Amygdala (tissue), 56 donors: ENCODE data around the gene RBMS3.

ENCODE experiments used
- DNase-seq, 56 donors: peaks; one replicate each; lab custom pipeline; 2025; lab: John Stamatoyannopoulos, UW

The RBMS3 gene

DNA sequence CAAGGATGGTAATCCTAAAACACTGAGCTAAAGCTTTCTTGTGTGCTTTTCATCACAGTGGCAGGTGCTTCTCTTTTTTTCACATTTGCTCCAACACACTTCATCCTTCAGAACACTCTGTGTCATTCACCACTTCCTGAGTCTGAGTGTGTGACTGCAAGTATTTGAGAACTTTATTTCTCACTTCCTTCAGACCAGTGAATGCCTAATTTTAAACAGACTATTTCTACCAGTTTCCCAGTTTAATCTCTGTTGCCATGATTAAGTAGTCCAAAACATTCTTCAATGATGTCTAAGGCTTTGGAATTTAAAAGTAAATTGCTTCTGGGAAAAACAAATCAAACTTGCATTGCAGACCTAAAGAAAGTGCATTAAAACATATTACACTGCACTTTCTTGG lies 541.2 kb downstream of the RBMS3 start:
- DNase-seq = no peak

- no peak for DNase-seq
Measured at GRCh38 chr3:29823233-29823632, 542.4 kb downstream of the RBMS3 start.

- DNase-seq = no peak
Measured at GRCh38 chr3:29826712-29827111, 545.8 kb downstream of the RBMS3 start.

- DNase-seq = no peak
Measured at GRCh38 chr3:29827756-29828155, 546.9 kb downstream of the RBMS3 start.

DNA sequence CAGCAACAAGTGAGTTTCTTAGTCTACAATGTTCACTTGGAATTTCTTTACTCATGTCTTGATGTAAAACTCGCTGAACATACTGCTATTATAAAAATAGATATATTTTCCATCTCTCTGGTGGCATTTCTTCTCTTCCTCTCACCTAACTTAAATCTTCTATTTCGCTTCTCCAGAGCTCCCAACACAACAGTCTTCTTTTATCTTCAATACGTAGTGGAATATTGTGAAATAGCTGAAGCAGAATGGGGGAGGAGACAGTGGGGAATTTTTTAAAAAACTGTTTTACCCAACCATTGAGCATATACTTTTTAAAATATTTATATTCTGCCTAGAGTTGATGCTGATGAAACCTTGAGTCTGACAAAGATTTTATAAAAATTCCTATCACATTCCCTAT lies 548.5 kb downstream of the RBMS3 start:
- no peak for DNase-seq

DNA sequence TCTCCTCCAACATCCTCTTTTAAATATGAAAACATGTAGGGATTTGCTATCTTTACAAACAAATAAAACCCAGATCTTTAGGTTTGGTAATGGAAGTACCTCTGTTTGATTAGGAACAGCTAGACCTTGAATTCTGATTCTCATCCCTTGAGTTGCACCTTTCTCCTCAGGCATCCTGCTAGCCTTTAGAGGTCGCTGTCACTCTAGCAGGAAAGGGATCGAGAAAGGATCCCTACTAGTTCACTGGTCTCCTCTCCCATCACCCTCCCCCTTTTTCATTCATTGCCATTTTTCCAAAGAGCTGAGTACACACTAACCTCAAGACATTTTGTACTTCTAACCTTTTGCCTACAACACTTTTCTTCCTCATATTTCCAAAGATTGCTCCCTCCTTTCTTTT lies 569.8 kb downstream of the RBMS3 start:
- no peak for DNase-seq

DNA sequence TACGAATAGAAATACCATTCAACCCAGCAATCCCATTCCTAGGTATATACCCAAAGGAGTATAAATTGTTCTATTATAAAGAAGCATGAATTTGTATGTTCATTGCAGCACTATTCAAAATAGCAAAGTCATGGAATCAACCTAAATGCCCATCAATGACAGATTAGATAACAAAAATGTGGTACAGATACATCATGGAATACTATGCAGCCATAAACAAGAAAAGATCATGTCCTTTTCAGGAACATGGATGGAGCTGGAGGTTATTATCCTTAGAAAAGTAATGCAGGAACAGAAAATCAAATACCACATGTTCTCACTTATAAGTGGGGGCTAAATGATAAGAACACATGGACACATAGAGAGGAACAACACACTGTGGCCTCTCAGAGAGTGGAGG lies 571.9 kb downstream of the RBMS3 start:
- no peak for DNase-seq

- no peak for DNase-seq
Measured at GRCh38 chr3:29853841-29854397, 573.0 kb downstream of the RBMS3 start.

DNA sequence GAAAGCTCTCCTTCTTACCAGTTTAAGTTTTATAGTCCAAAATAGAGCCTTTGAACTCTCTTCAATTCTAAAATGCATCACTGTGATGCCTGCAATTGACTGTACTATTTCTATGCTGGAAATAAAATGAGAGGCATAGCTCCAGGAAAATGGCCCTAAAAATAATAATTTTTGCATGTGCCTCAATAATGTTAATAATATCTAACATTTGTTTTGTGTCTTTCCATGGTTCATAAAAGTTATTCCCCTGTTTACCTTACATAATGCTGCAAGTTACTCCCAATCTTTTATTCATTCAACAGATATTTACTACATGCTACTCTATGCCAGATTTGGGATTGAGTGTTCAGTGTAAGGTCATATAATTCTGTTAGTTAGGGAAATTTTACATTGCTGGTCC lies 574.0 kb downstream of the RBMS3 start:
- DNase-seq = no peak

DNA sequence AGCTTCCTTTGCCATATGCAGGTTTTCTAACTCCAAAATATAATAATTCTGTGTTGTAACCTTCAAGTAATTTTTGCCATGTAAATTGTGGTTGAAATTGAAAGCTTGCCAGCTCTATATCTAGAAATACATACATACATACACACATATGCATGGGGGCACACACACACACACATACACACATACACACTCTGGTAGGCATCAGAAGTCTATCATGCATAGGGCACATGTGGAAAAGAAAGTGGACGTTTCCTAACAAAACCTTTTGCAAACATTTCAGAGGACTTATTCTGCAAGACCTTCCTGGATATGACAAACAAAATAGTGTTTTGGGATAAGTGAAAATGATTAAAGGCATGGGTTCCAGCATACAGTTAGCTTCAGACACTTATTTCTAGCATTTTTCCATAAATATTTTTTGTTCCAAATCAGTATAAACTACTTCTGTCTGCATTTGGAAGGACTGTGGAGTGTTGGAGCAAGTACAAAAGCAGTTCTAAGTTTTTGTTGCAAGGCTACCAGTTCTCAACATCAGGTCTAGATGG lies 578.9 kb downstream of the RBMS3 start:
- no peak for DNase-seq

DNA sequence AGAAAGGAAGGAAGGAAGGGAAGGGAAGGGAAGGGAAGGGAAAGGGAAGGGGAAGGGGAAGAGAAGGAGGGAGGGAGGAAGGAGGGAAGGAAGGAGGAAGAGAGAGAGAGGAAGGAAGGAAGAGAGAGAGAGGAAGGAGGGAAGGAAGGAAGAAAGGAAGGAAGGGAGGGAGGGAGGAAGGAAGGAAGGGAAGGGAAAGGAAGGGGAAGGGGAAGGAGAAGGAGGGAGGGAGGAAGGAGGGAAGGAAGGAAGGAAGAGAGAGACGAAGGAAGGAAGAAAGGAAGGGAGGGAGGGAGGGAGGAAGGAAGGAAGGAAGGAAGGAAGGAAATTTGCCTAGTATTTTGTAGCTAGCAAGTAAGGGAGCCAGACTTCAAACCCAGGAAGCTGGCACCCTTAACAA lies 583.9 kb downstream of the RBMS3 start:
- DNase-seq = no peak

DNA sequence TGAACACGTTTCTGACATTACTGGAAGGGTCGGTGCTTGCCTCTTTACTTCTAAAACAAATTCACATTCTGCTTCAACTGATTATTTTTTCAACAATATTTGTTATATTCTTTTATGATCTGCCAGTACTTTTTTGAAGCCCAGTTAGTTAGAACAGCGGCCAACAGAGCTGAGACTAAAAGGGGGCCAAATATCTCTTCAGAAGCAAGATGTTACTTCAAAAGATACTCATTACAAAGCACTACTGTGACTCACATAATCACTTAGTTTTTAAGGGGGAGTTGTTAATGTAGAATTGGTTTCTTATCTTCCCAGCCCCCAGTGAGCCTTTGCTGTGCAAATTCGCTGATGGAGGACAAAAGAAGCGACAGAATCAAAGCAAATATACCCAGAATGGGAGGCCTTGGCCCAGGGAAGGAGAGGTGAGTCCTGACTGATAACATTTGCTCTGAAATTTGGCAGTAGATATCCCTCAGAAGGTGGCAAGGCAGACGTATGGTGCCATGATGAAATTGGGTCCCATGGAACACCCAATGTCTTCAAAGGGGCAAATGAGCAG lies 587.8 kb downstream of the RBMS3 start:
- DNase-seq = no peak

DNA sequence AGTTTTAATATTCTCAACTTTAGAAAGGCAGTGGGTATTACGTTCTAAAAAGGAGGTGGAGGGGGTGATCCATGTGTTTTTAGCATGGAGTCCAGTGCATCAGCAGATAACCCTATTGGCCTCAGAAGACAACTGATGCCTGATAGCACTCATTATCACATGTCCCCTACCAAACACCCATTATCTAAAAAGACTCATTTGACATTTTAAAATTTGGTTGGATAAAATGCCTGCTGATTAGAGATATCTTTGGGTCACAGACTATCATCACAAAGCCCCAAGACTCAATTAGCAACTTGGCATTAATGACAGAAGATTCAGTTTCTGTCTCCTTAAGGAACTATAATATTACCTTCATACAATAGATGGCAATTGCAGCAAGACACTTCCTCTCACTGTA lies 589.3 kb downstream of the RBMS3 start:
- no peak for DNase-seq

DNA sequence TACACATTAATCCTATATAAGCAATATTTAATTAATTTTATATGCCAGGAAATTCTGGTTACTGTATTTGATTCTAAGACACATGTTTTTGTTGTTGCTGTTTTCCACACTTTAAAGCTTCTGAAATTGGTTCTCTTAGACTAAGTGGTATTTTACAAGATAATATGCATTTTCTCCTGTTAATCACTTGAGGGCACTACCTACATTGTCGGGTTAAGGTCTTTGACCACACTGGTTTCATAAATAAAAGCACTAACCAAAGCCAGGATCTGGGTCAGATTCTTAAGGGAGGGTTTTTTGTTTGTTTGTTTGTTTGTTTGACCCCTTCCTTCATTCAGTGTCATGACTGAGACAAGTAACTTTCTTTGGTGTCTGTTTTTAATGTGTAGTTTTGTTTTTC lies 590.2 kb downstream of the RBMS3 start:
- no peak for DNase-seq

DNA sequence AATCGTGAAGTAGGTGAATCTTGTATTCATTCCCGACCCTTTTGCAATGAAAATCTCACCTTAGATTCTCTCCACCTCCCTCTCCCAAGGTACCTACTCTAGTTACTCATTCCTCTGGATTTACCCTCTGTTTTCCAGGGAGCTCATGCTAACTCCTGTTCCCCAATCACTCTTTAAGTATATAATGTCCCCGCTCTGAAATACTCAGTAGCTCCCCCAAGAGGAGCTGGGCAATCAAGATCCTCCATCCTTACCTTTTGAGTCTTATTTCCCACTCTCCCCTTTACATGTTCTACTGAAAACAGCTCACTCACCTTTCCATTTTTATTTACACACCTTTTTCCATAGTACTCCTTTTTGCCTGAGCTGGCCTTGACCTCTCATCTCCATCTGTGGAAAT lies 599.9 kb downstream of the RBMS3 start:
- DNase-seq = no peak

- DNase-seq = no peak
Measured at GRCh38 chr3:29887451-29887850, 606.6 kb downstream of the RBMS3 start.

GRCh38 chr3:29889215-29889614 lies 608.3 kb downstream of the RBMS3 start:
- no peak for DNase-seq

GRCh38 chr3:29890801-29891200 lies 609.9 kb downstream of the RBMS3 start:
- DNase-seq = no peak

DNA sequence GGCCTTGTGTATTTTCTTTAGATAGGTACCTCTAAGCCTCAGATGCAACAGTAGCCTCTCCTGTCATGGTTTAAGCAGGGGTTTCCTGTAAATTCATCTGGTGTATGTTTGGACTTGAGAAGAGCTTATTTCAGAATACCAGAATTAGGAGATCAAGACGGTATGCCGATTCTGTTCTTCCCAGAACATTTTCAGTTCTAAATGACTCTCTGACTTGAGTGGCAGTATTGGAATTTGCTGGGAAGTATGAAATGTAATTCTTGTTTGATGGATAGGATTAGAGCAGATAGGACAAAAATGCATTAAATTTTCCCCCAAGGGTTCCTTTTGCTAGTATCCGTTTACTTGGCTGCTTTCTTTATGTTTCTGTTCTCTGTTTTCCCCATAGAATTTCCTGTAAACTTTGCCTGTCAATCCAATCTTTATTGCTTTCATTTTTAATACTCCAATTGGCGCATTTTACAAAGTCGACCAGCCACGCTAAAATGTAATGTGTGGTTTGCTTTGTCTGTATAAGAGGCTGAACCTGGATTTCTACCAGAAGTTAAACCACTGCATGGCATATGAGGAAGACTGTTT lies 612.2 kb downstream of the RBMS3 start:
- no peak for DNase-seq

GRCh38 chr3:29896856-29897255 lies 616.0 kb downstream of the RBMS3 start:
- DNase-seq = no peak

GRCh38 chr3:29898171-29898965 lies 617.5 kb downstream of the RBMS3 start:
- DNase-seq = no peak

DNA sequence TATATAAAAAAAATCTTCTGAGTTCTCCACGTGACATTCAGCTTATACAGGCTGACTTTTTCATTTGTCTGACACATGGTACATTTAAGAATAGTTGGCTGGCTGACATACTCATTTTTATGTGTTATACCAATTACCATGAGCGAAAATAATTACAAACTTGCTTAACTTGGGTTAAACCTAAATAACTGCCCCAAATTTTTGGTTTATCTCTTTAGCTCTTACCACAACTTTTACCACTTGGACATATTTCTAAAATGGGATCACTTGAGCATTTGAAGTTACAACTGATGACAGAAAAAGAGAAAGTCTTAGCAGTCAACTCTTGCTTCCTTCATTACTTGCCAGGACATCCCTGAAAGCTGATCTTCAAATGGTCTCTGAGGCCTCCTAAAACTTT lies 618.1 kb downstream of the RBMS3 start:
- no peak for DNase-seq
